ENCODE results near the gene IQCF6.

GRCh38 chr3:51751287-51751686 is 27.8 kb downstream of the IQCF6 start:
- TF ChIP-seq CTCF (conservative IDR thresholded peaks at IDR 0.05; ENCODE audit: low read length) (no peak), EZH2phosphoT487 (IDR thresholded peaks at IDR 0.05; ENCODE audit: borderline replicate concordance, low read depth, low read length) (no peak)
